Kidney (tissue), 14 donors: ENCODE results near the gene COA5. TPM values are rescaled to one million over a fixed set of nuclear protein-coding genes. Genes with fewer than 3 reads are reported as not detected.

Source experiments
- DNase-seq, 5 donors: peaks; one replicate each; pipeline ENCODE4 v3.0.0-alpha.2; 2013 to 2020
- FAIRE-seq: peaks from 2 replicates; lab custom pipeline; 2012; peaks lifted over from hg19 to GRCh38; lab: Jason Lieb, UNC
- H3K27ac ChIP-seq, 2 donors: one replicate each; pipeline ENCODE4 v1.7.0; 2013; ENCODE audit warnings: low read depth in 2 of 2, low read length in 2 of 2, inconsistent platforms in 1 of 2
- H3K27me3 ChIP-seq: one replicate; pipeline ENCODE4 v1.7.1; 2013; ENCODE audit warnings: low read length, inconsistent platforms; ENCODE audit not compliant: control insufficient read depth, insufficient read depth
- H3K36me3 ChIP-seq, 3 donors: one replicate each; pipeline versions ENCODE4 v1.7.0 to v1.7.1; 2013; ENCODE audit warnings: low read length in 3 of 3, control low read depth in 1 of 3, inconsistent platforms in 1 of 3; ENCODE audit not compliant: insufficient read depth in 3 of 3, control insufficient read depth in 2 of 3
- H3K4me1 ChIP-seq, 3 donors: one replicate each; pipeline versions ENCODE4 v1.7.0 to v1.7.1; 2013; ENCODE audit warnings: low read length in 3 of 3, inconsistent platforms in 1 of 3, low read depth in 1 of 3; ENCODE audit not compliant: control insufficient read depth in 2 of 3, insufficient read depth in 2 of 3
- H3K4me3 ChIP-seq, 3 donors: one replicate each; pipeline versions ENCODE4 v1.7.0 to v1.8.1; 2013; ENCODE audit warnings: low read length in 3 of 3, control low read depth in 1 of 3, inconsistent platforms in 1 of 3
- H3K9ac ChIP-seq, 3 donors: one replicate each; pipeline versions ENCODE4 v1.7.0 to v1.7.1; 2013; ENCODE audit warnings: low read length in 3 of 3, control low read depth in 1 of 3, inconsistent platforms in 1 of 3
- H3K9me3 ChIP-seq, 3 donors: one replicate each; pipeline versions ENCODE4 v1.7.0 to v1.7.1; 2013; ENCODE audit warnings: low read length in 3 of 3, control low read depth in 1 of 3, inconsistent platforms in 1 of 3; ENCODE audit not compliant: control insufficient read depth in 2 of 3, insufficient read depth in 1 of 3
- CTCF ChIP-seq: IDR thresholded peaks from 3 replicates; pipeline ENCODE4 v1.5.1; 2012; ENCODE audit warnings: mild to moderate bottlenecking, moderate library complexity, borderline replicate concordance; ENCODE audit not compliant: insufficient read depth; ENCODE audit errors: extremely low read depth
- intact Hi-C: fragments of 100-400 bp; cut with DNase I; formaldehyde crosslinking; loops from one replicate; pipeline ENCODE4 v1.11.1; 2022
- polyA plus RNA-seq: library from polyadenylated mRNA; stranded (reverse); fragments of 350-450 nt; fragmentation: Illumina TruSeq; extraction: RNeasy Lipid Tissue Mini Kit (QIAGEN cat#74804); gene quantifications from one replicate; pipeline ENCODE4 v1.2.3, GENCODE V29; 2014; ENCODE audit warnings: low read depth, low replicate concordance; ENCODE audit not compliant: insufficient read depth
- total RNA-seq: library from RNA; stranded (reverse); fragmentation: NEBNext Ultra II Directional; extraction: Animal tissue kit (Norgen Biotek cat#: 25700); gene quantifications from one replicate; pipeline ENCODE4 v1.2.1, GENCODE V29; 2021
- donor health status: control.
- donor health status: control.
- donor health status: control.
- donor health status: control.
- donor health status: control.
- donor health status: DM: yes; HTN: yes; CAD: no.
- donor health status: Normal renal cell carcinoma (clear cell type).

COA5 gene
- total and polyA plus RNA-seq, 2 donors from 2014 or later = 38.0 to 85.8 TPM

DNA sequence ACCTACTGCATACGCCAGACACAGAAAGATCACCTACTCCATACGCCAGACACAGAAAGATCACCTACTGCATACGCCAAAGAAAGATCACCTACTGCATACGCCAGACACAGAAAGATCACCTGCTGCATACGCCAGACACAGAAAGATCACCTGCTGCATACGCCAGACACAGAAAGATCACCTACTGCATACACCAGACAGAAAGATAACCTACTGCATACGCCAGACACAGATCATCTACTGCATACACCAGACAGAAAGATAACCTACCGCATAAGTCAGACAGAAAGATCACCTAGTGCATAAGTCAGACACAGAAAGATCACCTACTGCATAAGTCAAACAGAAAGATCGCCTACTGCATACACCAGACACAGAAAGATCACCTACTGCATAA lies 25.8 kb downstream of the COA5 start:
- Histone ChIP-seq H3K4me1 (no peaks in the 10 kb centered on the region), H3K36me3 (peaks cover 0 to 10% (median 7%) of the 10 kb centered on the region in 3 donors)
- no peak for DNase-seq

GRCh38 chr2:98580656-98581284 lies 27.5 kb downstream of the COA5 start:
- Histone ChIP-seq H3K4me3 (no peak overlapping the region), H3K36me3 (peaks cover 0 to 10% (median 7%) of the 10 kb centered on the region in 3 donors), H3K27ac (no peak overlapping the region), H3K27me3 (no peaks in the 10 kb centered on the region), H3K4me1 (no peaks in the 10 kb centered on the region), H3K9me3 (no peaks in the 10 kb centered on the region), H3K9ac (no peak overlapping the region)
- no peak for DNase-seq
- intact Hi-C loops = no loop called here
- no peak for FAIRE-seq
- TF ChIP-seq CTCF = no peak

More for the DNA sequence above, 25.8 kb downstream of the COA5 start:
- FAIRE-seq = no peak
- no peaks in the 10 kb centered on the region for H3K27me3 ChIP-seq
- H3K27ac ChIP-seq = no peak overlapping the region
- H3K9ac ChIP-seq = no peak overlapping the region
- no peak overlapping the region for H3K4me3 ChIP-seq
- intact Hi-C loops = no loop called here
- H3K9me3 ChIP-seq = no peaks in the 10 kb centered on the region
- no peak for TF ChIP-seq CTCF

DNA sequence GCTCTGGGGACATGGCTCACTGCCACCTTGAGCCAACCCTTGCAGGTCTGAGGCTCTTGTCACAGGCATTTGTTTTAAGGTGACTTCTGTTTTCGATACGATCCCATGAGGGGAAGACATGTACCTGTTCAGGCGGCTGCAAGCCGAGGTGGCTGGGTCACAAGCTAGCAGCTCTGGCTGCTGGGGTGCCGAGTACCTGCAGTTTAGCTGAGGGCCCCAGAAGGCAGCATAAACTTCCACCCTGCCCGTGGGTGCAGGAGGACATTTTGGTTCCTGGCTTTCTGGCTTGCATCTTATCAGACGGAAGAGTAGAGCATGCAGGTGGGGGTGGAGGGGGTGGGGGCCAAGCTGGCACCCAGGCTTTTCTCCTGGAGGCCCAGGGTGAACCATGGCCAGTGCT lies 28.4 kb downstream of the COA5 start:
- no peak overlapping the region for H3K9ac ChIP-seq
- FAIRE-seq = no peak
- intact Hi-C loops = no loop called here
- H3K4me1 ChIP-seq = no peaks in the 10 kb centered on the region
- H3K9me3 ChIP-seq = no peaks in the 10 kb centered on the region
- no peak overlapping the region for H3K27ac ChIP-seq
- no peak for DNase-seq
- H3K27me3 ChIP-seq = no peaks in the 10 kb centered on the region
- H3K4me3 ChIP-seq = no peak overlapping the region
- no peak for TF ChIP-seq CTCF
- peaks cover 0 to 10% (median 7%) of the 10 kb centered on the region in 3 donors for H3K36me3 ChIP-seq
